HepG2 (cell line): ENCODE measurements around the gene GUCA1A. TPM values are rescaled to one million over a fixed set of nuclear protein-coding genes. Genes with fewer than 3 reads are reported as not detected.

Experiments
- E2F1 ChIP-seq: sonication (generic); formaldehyde crosslinking; IDR thresholded peaks from 2 replicates; pipeline ENCODE4 v1.5.0; 2020; ENCODE audit warnings: missing genetic modification reagents
- HMGA1 ChIP-seq: sonication (generic); formaldehyde crosslinking; conservative IDR thresholded peaks from 2 replicates; pipeline ENCODE4 v1.4.0; 2020; ENCODE audit warnings: missing genetic modification reagents
- HNF1B ChIP-seq: sonication (generic); formaldehyde crosslinking; IDR thresholded peaks from 2 replicates; pipeline ENCODE4 v1.5.1; 2020; ENCODE audit warnings: mild to moderate bottlenecking, moderate library complexity, missing genetic modification reagents
- IRF2 ChIP-seq: IDR thresholded peaks from 2 replicates; pipeline ENCODE4 v1.6.1; 2018; ENCODE audit warnings: missing genetic modification reagents, missing compliant biosample characterization
- LRRFIP1 ChIP-seq: sonication (generic); formaldehyde crosslinking; conservative IDR thresholded peaks from 2 replicates; pipeline ENCODE4 v1.4.0; 2020; ENCODE audit warnings: missing genetic modification reagents
- MYNN ChIP-seq: sonication (generic); formaldehyde crosslinking; IDR thresholded peaks from 2 replicates; pipeline ENCODE4 v1.4.0; 2020; ENCODE audit warnings: mild to moderate bottlenecking, low read depth, missing genetic modification reagents
- PPARG ChIP-seq: conservative IDR thresholded peaks from 2 replicates; pipeline ENCODE4 v1.6.1; 2016; ENCODE audit warnings: missing biosample characterization, missing genetic modification reagents
- RXRA ChIP-seq: sonication (generic); formaldehyde crosslinking; IDR thresholded peaks from 2 replicates; pipeline ENCODE4 v1.5.1; 2020; ENCODE audit warnings: missing genetic modification reagents
- TBX3 ChIP-seq: fragments of 450-650 bp; IDR thresholded peaks from 2 replicates; pipeline ENCODE4 v1.6.1; 2017; ENCODE audit warnings: antibody characterized with exemption, mild to moderate bottlenecking, inconsistent platforms, borderline replicate concordance
- TERF1 ChIP-seq: sonication (generic); formaldehyde crosslinking; IDR thresholded peaks from 2 replicates; pipeline ENCODE4 v1.8.0; 2022; ENCODE audit warnings: mild to moderate bottlenecking, missing genetic modification reagents, moderate library complexity
- ZNF121 ChIP-seq: sonication (generic); formaldehyde crosslinking; IDR thresholded peaks from 2 replicates; pipeline ENCODE4 v1.5.0; 2020; ENCODE audit warnings: mild to moderate bottlenecking, missing genetic modification reagents
- ZNF335 ChIP-seq: sonication (generic); formaldehyde crosslinking; IDR thresholded peaks from 2 replicates; pipeline ENCODE4 v1.4.0; 2020; ENCODE audit warnings: missing genetic modification reagents
- ZNF710 ChIP-seq: sonication (generic); formaldehyde crosslinking; IDR thresholded peaks from 2 replicates; pipeline ENCODE4 v1.5.0; 2020; ENCODE audit warnings: mild to moderate bottlenecking, missing genetic modification reagents, borderline replicate concordance
- ZNF746 ChIP-seq: sonication (generic); formaldehyde crosslinking; IDR thresholded peaks from 2 replicates; pipeline ENCODE4 v1.8.0; 2022; ENCODE audit warnings: mild to moderate bottlenecking, missing genetic modification reagents
- ZNF749 ChIP-seq: sonication (generic); formaldehyde crosslinking; IDR thresholded peaks from 2 replicates; pipeline ENCODE4 v1.8.0; 2022; ENCODE audit warnings: mild to moderate bottlenecking, missing genetic modification reagents, moderate library complexity, borderline replicate concordance
- ZNF891 ChIP-seq: sonication (generic); formaldehyde crosslinking; IDR thresholded peaks from 2 replicates; pipeline ENCODE4 v1.5.0; 2020; ENCODE audit warnings: mild to moderate bottlenecking, missing genetic modification reagents
- ZSCAN20 ChIP-seq: sonication (generic); formaldehyde crosslinking; IDR thresholded peaks from 2 replicates; pipeline ENCODE4 v1.4.0; 2020; ENCODE audit warnings: missing genetic modification reagents, mild to moderate bottlenecking, borderline replicate concordance
- polyA plus RNA-seq, 8 experiments: library from polyadenylated mRNA; depleted of rRNA in 3 of 8; stranded (reverse) in 7 of 8; unstranded in 1 of 8; fragments of >200 nt; fragmentation: Illumina TruSeq in 4 of 8; extraction: Trizol in 4 of 8; gene quantifications; 2 replicates each; pipeline versions ENCODE4 v1.2.1 to v1.2.3, GENCODE V29; 2011 to 2016; ENCODE audit warnings: low read depth in 4 of 8, missing spikeins in 1 of 8, mixed read lengths in 1 of 8; ENCODE audit not compliant: insufficient read depth in 1 of 8
- total RNA-seq, 5 experiments: library from RNA; depleted of rRNA; stranded (reverse); fragments of >200 nt; fragmentation: Illumina TruSeq; extraction: Trizol; gene quantifications; 2 replicates each; pipeline ENCODE4 v1.2.3, GENCODE V29; 2016; ENCODE audit warnings: low read depth in 1 of 5
- TF ChIP-seq, protein P1 (sequence below): sonication (generic); formaldehyde crosslinking; IDR thresholded peaks from 2 replicates; pipeline ENCODE4 v1.4.0; 2020; ENCODE audit warnings: mild to moderate bottlenecking, missing genetic modification reagents

Gene GUCA1A
- total and polyA plus RNA-seq, 2 of the 13 experiments (the other 11 are each of a cell fraction or from before 2014, with no cell fraction given) = not detected

GRCh38 chr6:42142118-42142835 is 30.9 kb upstream of the GUCA1A start, which contains the start of gene C6orf132 (continued):
- TF ChIP-seq IRF2 (no peak), ZSCAN20 (no peak), HNF1B (CRISPR knock-in tag) (no peak), TBX3 (no peak), ZNF749 (CRISPR knock-in tag) (0 out of 2 replicates have a peak, but pooled peaks have one; percentile 60), ZNF710 (no peak), MYNN (CRISPR knock-in tag) (no peak; the same call in 1 of the 2 replicates), LRRFIP1 (CRISPR knock-in tag) (no peak), ZNF335 (CRISPR knock-in tag) (no peak), RXRA (CRISPR knock-in tag) (peak; percentile 58), E2F1 (CRISPR knock-in tag) (no peak), ZNF746 (CRISPR knock-in tag) (no peak), TERF1 (CRISPR knock-in tag) (peak; percentile 12; the same call in 1 of the 2 replicates), ZNF121 (no peak), PPARG (no peak), HMGA1 (CRISPR knock-in tag) (no peak), ZNF891 (CRISPR knock-in tag) (no peak)
- TF ChIP-seq, protein P1, sequence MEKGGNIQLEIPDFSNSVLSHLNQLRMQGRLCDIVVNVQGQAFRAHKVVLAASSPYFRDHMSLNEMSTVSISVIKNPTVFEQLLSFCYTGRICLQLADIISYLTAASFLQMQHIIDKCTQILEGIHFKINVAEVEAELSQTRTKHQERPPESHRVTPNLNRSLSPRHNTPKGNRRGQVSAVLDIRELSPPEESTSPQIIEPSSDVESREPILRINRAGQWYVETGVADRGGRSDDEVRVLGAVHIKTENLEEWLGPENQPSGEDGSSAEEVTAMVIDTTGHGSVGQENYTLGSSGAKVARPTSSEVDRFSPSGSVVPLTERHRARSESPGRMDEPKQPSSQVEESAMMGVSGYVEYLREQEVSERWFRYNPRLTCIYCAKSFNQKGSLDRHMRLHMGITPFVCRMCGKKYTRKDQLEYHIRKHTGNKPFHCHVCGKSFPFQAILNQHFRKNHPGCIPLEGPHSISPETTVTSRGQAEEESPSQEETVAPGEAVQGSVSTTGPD (CRISPR knock-in tag) = no peak
